KOPT-K1 (cell line): ENCODE results near the gene TCP10L.
"Not testable (repeated sequence)": the region's sequence is repeated elsewhere in the genome, so short reads cannot be mapped to it uniquely, and the experiment has no call there.

Experiments
- H3K27ac ChIP-seq: fragments of 200-600 bp; sonication (generic); 2 replicates; pipeline ENCODE4 v1.5.1; 2016; ENCODE audit warnings: antibody characterized with exemption, mild to moderate bottlenecking, low read depth, low read length; ENCODE audit not compliant: poor library complexity, severe bottlenecking
- H3K36me3 ChIP-seq: fragments of 200-600 bp; sonication (generic); 2 replicates; pipeline ENCODE4 v1.5.1; 2017; ENCODE audit warnings: antibody characterized with exemption, mild to moderate bottlenecking, low read length, moderate library complexity; ENCODE audit not compliant: insufficient read depth
- H3K9me3 ChIP-seq: fragments of 200-600 bp; sonication (generic); 2 replicates; pipeline ENCODE4 v1.5.1; 2017; ENCODE audit warnings: antibody characterized with exemption, low read length, mild to moderate bottlenecking; ENCODE audit not compliant: insufficient read depth, poor library complexity, severe bottlenecking

Gene TCP10L

DNA sequence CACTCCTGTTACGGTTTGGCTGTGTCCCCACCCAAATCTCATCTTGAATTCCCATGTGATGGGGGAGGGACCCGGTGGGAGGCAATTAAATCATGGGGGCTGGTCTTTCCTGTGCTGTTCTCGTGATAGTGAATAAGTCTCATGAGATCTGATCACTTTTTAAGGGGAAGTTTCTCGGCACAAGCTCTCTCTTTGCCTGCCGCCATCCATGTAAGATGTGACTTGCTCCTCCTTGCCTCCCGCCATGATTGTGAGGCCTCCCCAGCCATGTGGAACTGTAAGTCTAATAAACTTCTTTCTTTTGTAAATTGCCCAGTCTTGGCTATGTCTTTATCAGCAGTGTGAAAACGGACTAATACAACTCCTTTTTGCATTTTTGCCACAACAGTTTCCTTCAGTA is 54.5 kb downstream of the TCP10L start:
- not testable (repeated sequence) for H3K36me3 ChIP-seq, H3K27ac ChIP-seq
- peaks cover 18% of the 10 kb centered on the region for H3K9me3 ChIP-seq

DNA sequence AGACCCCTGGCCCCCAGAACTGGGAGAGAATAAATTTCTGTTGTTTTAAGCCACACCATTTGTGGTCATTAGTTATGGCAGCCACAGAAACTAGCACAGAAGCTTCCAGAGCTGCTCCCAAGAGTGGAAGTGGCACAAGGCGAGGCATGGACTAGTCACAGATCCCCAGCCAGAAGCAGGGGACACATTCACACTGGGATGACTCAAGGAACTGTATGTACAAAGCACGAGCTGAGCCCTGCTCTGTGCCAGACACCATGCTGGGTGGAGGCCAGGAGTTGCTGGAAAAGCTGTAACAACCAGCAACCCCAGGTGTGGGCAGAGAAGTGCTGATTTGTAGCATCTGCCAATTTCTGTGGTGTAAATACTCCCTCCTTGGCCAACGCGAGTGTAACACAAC is 55.6 kb downstream of the TCP10L start:
- Histone ChIP-seq H3K9me3 (peaks cover 18% of the 10 kb centered on the region), H3K36me3 (no peaks in the 10 kb centered on the region), H3K27ac (no peak overlapping the region)

DNA sequence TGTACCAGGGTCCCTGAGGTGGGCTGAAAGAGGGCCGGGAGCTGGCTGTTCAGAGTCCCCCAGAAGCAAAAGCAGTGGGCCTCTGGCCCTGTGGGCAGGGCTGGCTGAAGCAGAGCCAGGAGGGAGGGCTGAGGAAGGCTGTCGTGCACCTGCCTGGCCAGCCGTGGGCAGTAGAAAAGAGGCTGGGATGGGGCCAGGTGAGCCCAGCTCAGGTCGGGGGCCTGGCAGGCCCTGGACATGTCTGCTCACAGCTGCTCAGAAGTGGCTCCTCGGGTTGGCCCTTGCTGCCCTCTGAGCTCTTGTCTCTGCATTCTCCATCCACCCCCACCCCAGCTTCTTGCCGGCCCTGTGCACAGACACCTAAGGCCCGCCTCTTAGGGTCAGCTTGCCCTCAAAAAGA is 60.0 kb downstream of the TCP10L start:
- no peak overlapping the region for H3K27ac ChIP-seq
- H3K9me3 ChIP-seq: peaks cover 12% of the 10 kb centered on the region
- H3K36me3 ChIP-seq: no peaks in the 10 kb centered on the region

DNA sequence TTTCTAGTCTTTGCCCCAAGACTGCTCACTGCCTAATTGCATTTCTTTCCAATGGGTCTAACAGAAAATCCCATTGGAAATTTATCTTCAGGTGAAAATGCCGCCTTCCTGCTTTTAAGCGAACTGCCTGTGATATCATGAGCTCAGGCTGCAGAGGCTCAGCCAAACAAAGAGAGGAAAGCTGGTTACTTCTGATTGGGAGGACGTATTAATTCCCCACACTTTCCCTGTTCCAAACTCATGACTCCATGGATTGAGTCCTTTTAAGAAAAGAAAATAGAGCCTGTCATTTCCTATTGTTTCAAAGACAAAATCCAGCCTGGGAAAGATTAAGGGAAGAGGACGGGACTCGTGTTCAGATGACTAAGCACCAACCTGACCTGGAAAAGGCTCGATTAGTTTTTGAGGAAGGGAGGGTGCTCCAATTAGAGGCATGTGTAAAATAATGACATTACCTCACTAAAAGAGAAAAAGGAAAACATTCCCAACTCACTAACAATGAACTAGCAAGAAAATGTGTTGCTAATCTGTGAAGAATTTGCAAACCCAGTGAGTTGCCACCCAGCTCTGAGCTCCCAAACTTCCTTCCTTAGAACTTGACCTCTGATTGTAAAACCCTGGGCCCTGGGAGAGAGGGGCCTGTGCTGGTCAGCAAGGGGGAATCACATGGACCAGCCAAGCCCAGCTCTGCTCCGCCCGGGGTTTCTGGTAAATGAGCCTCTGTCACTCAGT is 61.2 kb downstream of the TCP10L start:
- Histone ChIP-seq H3K36me3 (no peaks in the 10 kb centered on the region), H3K9me3 (peaks cover 10% of the 10 kb centered on the region), H3K27ac (no peak overlapping the region)
